ENCODE results near the gene GALNS.

- TF ChIP-seq EZH2 (IDR thresholded peaks at IDR 0.05; ENCODE audit: low read length, missing control alignments): no peak
- TF ChIP-seq CTCF (conservative IDR thresholded peaks at IDR 0.05 in 1 of 2, IDR thresholded peaks at IDR 0.05 in 1 of 2; ENCODE audit: low read depth in 1 of 2, low read length in 2 of 2): no peak
Observed at GRCh38 chr16:88769617-88770460, 86.9 kb downstream of the GALNS start.
